ENCODE results near the gene KRTAP15-1.

KRTAP15-1 gene

GRCh38 chr21:30487336-30487735 is 47.3 kb downstream of the KRTAP15-1 start, which contains the start of gene KRTAP19-2:
Gene KRTAP19-2, minus strand, starts transcription at chr21:30487436. Its CDS starts 88 bp downstream, at chr21:30487348.
- DNase-seq (ENCODE audit: low read depth, low spot score) = no peak
- Histone ChIP-seq H3K4me3 (ENCODE audit: insufficient read length, low read depth) (no peak within 1 kb of the TSS), H3K36me3 (ENCODE audit: insufficient read depth, insufficient read length, low read length) (no peaks in the 10 kb centered on the region), H3K9me3 (ENCODE audit: insufficient read depth, low read length) (peaks cover 30% of the 10 kb centered on the region), H3K9ac (ENCODE audit: insufficient read length, low read depth) (no peak within 1 kb of the TSS), H3K27me3 (ENCODE audit: insufficient read depth, insufficient read length) (no peaks in the 10 kb centered on the region), H3K4me1 (ENCODE audit: insufficient read depth, insufficient read length) (no peaks in the 10 kb centered on the region)
- TF ChIP-seq YY1 (IDR thresholded peaks at IDR 0.05; ENCODE audit: insufficient read depth, insufficient read length) (no peak), ZNF274 (IDR thresholded peaks at IDR 0.05; ENCODE audit: low read depth, low read length) (no peak), SUZ12 (IDR thresholded peaks at IDR 0.05; ENCODE audit: extremely low read depth, insufficient read depth, insufficient read length) (no peak)
